AG08395 (cell line): ENCODE measurements around the gene MAPK14.
"Not testable (repeated sequence)": the region's sequence is repeated elsewhere in the genome, so short reads cannot be mapped to it uniquely, and the experiment has no call there.

Experiments
- DNase-seq: peaks from one replicate; pipeline ENCODE4 v3.0.0; 2012; ENCODE audit warnings: mixed read lengths, low spot score

MAPK14 gene

GRCh38 chr6:36070252-36070651 lies 42.6 kb downstream of the MAPK14 start:
- no peak for DNase-seq

- DNase-seq, result no peak
These were observed 43.7 kb downstream of the MAPK14 start for GRCh38 chr6:36071281-36071680.

GRCh38 chr6:36071714-36072113 lies 44.1 kb downstream of the MAPK14 start:
- DNase-seq, result no peak

- DNase-seq, result no peak
These were observed 45.1 kb downstream of the MAPK14 start for GRCh38 chr6:36072681-36073080.

- DNase-seq, result no peak
These were observed 46.0 kb downstream of the MAPK14 start for GRCh38 chr6:36073587-36073986.

- DNase-seq, result no peak
These were observed 48.0 kb downstream of the MAPK14 start for GRCh38 chr6:36075656-36076055.

- no peak for DNase-seq
These were observed 48.8 kb downstream of the MAPK14 start for GRCh38 chr6:36076178-36077063.

GRCh38 chr6:36078159-36078558 lies 50.6 kb downstream of the MAPK14 start:
- DNase-seq, result no peak

GRCh38 chr6:36079601-36080000 lies 52.0 kb downstream of the MAPK14 start:
- no peak for DNase-seq

- DNase-seq, result no peak
These were observed 54.7 kb downstream of the MAPK14 start for GRCh38 chr6:36082318-36082717.

GRCh38 chr6:36083446-36083845 lies 55.8 kb downstream of the MAPK14 start:
- DNase-seq, result no peak

- not testable (repeated sequence) for DNase-seq
These were observed 60.6 kb downstream of the MAPK14 start for GRCh38 chr6:36088204-36088603.

GRCh38 chr6:36089048-36089447 lies 61.4 kb downstream of the MAPK14 start:
- DNase-seq, result no peak

- DNase-seq, result no peak
These were observed 66.6 kb downstream of the MAPK14 start for GRCh38 chr6:36094238-36094637.

GRCh38 chr6:36094753-36095496 lies 67.3 kb downstream of the MAPK14 start:
- DNase-seq, result peak; percentile 79

GRCh38 chr6:36095497-36096391 lies 68.1 kb downstream of the MAPK14 start:
- no peak for DNase-seq

GRCh38 chr6:36098253-36098919 lies 70.8 kb downstream of the MAPK14 start:
- DNase-seq, result no peak

- DNase-seq, result no peak
These were observed 71.5 kb downstream of the MAPK14 start for GRCh38 chr6:36098920-36099647.

GRCh38 chr6:36099869-36100483 lies 72.4 kb downstream of the MAPK14 start:
- no peak for DNase-seq

- no peak for DNase-seq
These were observed 74.1 kb downstream of the MAPK14 start for GRCh38 chr6:36101691-36102090.
